Endometrial microvascular endothelial cells (primary cell): Measurements from ENCODE around the gene GET3. TPM values are rescaled to one million over a fixed set of nuclear protein-coding genes. Genes with fewer than 3 reads are reported as not detected.
"Not testable (repeated sequence)": the region's sequence is repeated elsewhere in the genome, so short reads cannot be mapped to it uniquely, and the experiment has no call there.

ENCODE experiments used
- in situ Hi-C: cut with HindIII; loops from 2 replicates; pipeline ENCODE4 v1.10.0; 2017; ENCODE audit warnings: low sequenced_read_pairs, low pct_unique_long_range_greater_than_20kb; ENCODE audit errors: inconsistent ontology term
- total RNA-seq: library from RNA; depleted of rRNA; stranded (reverse); fragments of >200 nt; gene quantifications from one replicate; pipeline ENCODE4 v1.2.3, GENCODE V29; 2015; ENCODE audit errors: inconsistent ontology term

The GET3 gene
- total RNA-seq, 1 donor from 2014 or later: 131 TPM

GRCh38 chr19:12712077-12712476, 25.2 kb upstream of the GET3 start:
- in situ Hi-C loops: not testable (repeated sequence)

- in situ Hi-C loops: not testable (repeated sequence)
These were observed 24.0 kb upstream of the GET3 start for GRCh38 chr19:12713304-12713703.

DNA sequence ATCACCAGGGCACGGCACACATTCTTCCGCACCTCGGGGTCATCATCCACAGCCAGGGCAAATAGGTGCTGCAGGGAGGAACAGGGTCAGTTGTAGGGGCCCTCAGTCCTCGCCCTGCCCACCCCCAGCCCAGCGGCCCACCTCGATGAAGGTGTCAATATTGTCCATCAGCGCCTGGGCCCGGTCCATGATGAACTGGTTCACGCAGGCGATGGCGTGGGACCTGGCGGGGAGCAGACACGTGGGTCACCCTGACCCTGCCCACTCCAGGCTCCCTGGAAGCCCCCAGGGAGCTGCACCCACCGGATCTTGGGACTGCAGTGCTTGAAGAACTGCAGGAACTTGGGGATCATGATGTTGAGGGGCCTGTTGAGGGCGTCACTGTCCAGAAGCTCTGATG, 22.2 kb upstream of the GET3 start:
- in situ Hi-C loops: no loop called here

- in situ Hi-C loops: no loop called here
These were observed 21.4 kb upstream of the GET3 start for GRCh38 chr19:12715929-12716328.

DNA sequence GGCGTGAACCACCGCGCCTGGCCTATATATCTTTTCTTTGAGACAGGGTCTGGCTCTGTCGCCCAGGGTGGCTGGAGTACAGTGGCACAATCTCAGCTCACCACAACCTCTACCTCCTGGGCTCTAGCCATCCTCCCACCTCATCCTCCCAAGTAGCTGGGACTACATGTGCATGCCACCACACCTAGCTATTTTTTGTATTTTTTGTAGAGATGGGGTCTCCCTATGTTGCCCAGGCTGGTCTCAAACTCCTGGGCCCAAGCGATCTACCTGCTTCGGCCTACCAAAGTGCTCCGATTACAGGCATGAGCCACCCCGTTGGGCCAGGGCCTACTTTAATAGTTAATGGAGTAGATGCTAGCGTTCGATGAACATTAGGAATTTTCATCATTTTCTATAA, 17.0 kb upstream of the GET3 start:
- in situ Hi-C loops: no loop called here

DNA sequence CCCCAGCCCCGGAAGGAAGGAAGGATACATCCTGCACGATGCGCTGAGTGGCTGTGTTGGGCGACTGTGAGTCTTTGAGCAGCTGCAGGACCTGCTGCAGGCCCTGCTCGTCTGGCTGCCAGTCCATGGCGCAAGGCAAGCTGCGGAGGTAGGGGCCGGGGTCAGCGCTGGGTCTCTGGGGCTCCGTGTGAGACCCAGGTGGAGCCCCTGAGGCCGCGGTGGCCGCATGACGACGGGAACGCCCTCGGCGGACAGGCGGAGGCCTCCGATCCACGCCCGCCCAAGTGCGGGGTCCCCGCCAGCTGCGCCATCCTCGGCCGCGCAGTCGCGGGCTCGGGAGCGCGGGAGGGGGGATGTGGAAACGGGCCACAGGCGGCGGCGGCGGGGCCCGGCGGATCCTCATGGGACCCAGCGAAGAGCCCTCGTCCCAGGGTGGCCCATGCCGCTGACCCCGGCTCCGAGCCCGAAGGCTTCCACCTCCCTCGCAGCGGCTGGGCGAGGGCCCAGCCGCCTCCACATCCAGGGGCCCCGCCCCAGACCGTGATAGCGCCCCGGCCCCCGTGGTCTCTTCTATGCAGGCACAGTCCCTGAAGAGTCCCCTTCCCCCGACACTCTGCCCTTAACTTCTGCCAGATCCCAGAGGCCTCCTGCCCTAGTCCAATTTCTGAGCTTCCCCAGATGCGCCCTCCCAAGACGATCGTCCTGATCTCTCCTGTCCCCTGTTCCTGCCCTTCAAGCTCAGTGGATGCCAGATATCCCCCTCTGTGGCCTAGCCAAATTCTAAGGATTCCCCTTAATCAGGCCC, 16.2 kb upstream of the GET3 start:
- in situ Hi-C loops: no loop called here

- in situ Hi-C loops: no loop called here
These were observed 15.4 kb upstream of the GET3 start for GRCh38 chr19:12721656-12722565.

- in situ Hi-C loops: no loop called here
These were observed 14.5 kb upstream of the GET3 start for GRCh38 chr19:12722566-12723380.

DNA sequence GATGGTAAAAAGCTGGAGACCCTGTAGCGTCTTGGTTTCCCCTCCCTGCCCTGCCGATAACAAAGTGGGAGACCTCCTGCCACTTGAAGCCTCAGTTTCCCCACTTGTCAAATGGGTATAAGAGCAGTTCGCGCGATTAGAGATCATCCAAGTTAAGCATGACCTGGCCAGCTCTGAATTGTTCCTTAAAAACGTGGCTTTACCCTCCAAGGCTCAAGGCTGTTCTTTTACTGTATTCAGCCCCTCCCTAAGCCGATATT, 14.0 kb upstream of the GET3 start:
- in situ Hi-C loops: no loop called here

- in situ Hi-C loops: no loop called here
These were observed 13.5 kb upstream of the GET3 start, which contains the start of gene TNPO2 for GRCh38 chr19:12723641-12724426. TNPO2 (minus strand) TSS chr19:12723932; CDS start chr19:12720977, 2,955 bp downstream.

DNA sequence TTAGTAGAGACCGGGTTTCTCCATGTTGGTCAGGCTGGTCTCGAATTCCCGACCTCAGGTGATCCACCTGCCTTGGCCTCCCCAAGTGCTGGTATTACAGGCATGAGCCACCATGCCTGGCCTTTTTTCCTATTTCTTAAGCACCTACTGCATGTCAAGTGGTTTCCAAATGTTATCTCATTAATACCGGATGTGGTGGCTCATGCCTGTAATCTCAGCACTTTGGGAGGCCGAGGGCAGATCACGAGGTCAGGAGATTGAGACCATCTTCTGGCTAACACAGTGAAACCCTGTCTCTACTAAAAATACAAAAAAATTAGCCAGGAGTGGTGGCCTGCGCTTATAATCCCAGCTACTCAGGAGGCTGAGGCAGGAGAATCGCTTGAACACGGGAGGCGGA, 11.7 kb upstream of the GET3 start:
- in situ Hi-C loops: not testable (repeated sequence)

DNA sequence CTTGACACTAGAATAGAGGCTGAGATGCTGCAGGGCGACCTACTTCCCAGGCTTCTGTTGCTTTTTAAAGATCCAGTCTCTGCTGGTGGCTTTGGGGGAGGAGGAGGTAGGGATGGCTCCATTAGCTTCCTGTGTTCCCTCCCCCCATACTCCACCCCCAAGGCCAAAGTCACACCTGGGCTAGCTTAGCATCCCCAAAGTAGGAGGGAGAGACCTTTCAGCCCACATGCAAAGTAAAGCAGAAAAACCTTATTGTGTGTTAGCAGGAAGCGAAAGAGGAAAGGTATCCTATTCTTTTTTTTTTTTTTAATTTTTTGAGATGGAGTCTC, 10.3 kb upstream of the GET3 start:
- in situ Hi-C loops: no loop called here

DNA sequence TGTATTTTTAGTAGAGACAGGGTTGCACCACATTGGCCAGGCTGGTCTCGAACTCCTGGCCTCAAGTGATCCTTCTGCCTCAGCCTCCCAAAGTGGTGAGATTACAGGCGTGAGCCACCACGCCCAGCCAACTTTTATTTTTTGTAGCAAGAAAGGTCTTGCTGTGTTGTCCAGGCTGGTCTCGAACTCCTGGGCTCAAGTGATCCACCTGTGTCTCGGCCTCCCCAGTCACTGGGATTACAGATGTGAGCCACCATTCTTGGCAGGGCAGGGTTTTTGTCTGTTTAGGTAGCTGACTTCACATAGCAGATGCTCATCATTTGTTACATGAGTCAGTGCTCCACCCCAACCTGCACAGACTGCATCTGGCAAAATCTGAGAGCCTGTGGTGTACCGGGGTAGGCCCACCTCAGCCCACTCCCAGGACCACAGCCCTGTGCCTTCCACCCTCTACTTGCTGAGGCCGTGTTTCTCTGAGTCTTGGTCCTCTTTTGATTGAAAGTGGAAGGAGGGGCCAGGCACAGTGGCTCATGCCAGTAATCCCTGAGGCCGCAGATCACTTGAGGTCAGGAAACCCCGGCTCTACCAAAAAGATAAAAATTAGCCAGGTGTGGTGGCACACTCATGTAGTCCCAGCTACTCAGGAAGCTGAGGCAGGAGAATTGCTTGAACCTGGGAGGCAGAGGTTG, 9.4 kb upstream of the GET3 start:
- in situ Hi-C loops: no loop called here

- in situ Hi-C loops: no loop called here
These were observed 7.2 kb upstream of the GET3 start for GRCh38 chr19:12730064-12730463.

GRCh38 chr19:12731337-12731736, 6.0 kb upstream of the GET3 start:
- in situ Hi-C loops: no loop called here

DNA sequence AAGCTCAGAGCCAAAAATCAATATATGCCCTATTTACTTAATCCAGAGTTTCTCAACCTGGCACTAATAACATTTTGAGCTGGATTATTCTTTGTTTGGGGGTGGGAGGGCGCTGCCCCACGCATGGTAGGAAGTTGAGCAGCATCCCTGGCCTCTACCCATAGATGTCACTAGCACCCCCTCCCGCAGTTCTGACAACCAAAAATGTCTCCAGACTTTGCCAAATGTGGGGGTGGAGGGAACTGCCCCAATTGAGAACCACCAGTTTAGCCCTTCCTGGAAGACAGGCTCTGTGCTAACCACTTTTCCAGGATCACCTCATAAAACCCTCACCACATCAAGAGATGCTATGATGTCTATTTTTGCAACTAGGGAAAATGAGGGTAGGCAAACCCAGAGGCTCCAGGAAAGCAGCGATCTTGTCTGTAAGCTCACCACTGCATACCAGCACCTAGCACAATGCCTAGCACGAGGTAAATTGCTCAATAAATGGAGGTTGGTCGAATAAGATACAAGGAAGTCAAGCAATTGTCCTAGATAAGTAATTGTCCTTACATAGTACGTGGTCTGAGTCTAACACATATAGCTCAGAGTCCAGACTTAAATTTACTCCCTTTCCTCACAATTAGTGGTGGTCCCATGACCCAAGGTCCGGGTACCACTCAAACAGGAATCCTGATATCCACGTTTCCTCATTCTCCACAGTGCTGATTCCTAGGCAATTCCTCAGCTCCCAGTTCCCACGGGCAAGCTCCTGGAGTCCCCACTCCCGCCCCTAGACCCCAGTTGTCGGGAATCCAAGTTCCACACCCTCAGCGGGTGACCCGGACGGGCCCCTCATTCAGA, 3.7 kb upstream of the GET3 start:
- in situ Hi-C loops: no loop called here

DNA sequence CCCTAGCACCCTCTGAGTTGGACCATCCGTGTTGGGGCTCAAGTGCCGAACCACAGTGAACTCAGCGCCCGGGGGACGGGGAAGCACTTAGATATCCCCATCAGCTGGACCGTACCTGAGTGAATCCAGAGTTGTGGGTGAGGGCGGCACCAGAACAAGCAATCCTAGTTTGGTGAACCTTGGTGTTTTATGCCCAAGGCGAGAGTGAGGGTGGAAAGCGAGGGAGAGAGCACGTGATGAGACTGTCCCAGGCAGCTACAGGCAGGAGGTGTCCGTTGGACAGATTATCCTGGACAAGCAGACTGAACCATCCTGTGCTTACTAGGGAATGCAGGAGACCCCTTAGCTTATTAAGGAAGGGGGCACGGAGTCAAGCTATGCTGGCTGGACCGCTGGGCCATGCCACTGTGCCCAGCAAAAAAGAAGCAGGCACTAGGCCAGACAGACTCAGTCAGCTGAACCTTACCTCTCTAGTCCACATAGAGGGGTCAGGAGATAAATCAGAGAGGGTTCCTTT, 596 bp downstream of the GET3 start:
- in situ Hi-C loops: no loop called here
